Suprapubic skin (tissue), 4 donors: ENCODE data around the gene SCN2A.

ENCODE experiments used
- EP300 ChIP-seq: sonication (generic); formaldehyde crosslinking; IDR thresholded peaks from one replicate; pipeline ENCODE4 v1.6.1; 2017; ENCODE audit warnings: antibody characterized with exemption
- POLR2A ChIP-seq, 2 donors: fragments of 450-650 bp; IDR thresholded peaks; one replicate each; pipeline ENCODE4 v1.6.1; 2017; ENCODE audit warnings: antibody characterized with exemption in 2 of 2, mild to moderate bottlenecking in 2 of 2, moderate library complexity in 2 of 2
- POLR2AphosphoS5 ChIP-seq, 3 donors: sonication (generic); formaldehyde crosslinking; IDR thresholded peaks; one replicate each; pipeline ENCODE4 v1.6.1; 2017; ENCODE audit warnings: antibody characterized with exemption in 3 of 3
- TF ChIP-seq, protein P1 (sequence below), 2 donors: fragments of 200-600 bp in 1 of 2; fragments of 450-650 bp in 1 of 2; sonication (generic) in 1 of 2; IDR thresholded peaks; one replicate each; pipeline ENCODE4 v1.5.1; 2016 to 2019; ENCODE audit warnings: antibody characterized with exemption in 2 of 2, mild to moderate bottlenecking in 1 of 2, moderate library complexity in 1 of 2

GRCh38 chr2:165196411-165196810 lies 42.8 kb upstream of the SCN2A start:
- TF ChIP-seq EP300 (no peak), POLR2AphosphoS5 (IDR thresholded peaks at IDR 0.05) (no peak), POLR2A (IDR thresholded peaks at IDR 0.05) (no peak)
- TF ChIP-seq, protein P1, sequence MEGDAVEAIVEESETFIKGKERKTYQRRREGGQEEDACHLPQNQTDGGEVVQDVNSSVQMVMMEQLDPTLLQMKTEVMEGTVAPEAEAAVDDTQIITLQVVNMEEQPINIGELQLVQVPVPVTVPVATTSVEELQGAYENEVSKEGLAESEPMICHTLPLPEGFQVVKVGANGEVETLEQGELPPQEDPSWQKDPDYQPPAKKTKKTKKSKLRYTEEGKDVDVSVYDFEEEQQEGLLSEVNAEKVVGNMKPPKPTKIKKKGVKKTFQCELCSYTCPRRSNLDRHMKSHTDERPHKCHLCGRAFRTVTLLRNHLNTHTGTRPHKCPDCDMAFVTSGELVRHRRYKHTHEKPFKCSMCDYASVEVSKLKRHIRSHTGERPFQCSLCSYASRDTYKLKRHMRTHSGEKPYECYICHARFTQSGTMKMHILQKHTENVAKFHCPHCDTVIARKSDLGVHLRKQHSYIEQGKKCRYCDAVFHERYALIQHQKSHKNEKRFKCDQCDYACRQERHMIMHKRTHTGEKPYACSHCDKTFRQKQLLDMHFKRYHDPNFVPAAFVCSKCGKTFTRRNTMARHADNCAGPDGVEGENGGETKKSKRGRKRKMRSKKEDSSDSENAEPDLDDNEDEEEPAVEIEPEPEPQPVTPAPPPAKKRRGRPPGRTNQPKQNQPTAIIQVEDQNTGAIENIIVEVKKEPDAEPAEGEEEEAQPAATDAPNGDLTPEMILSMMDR (IDR thresholded peaks at IDR 0.05): no peak
